Measurements from ENCODE around the gene FOXO6.

- TF ChIP-seq TRIM24 (IDR thresholded peaks at IDR 0.05) (no peak), ATF2 (CRISPR knock-in tag; IDR thresholded peaks at IDR 0.05) (no peak), ZNF3 (CRISPR knock-in tag; IDR thresholded peaks at IDR 0.05) (no peak), NCOR1 (IDR thresholded peaks at IDR 0.05) (no peak), KDM1A (IDR thresholded peaks at IDR 0.05) (no peak), CTCF (IDR thresholded peaks at IDR 0.05 in 2 of 3, conservative IDR thresholded peaks at IDR 0.05 in 1 of 3; ENCODE audit: insufficient read depth in 2 of 3, low read depth in 1 of 3, low read length in 3 of 3) (peak; percentile 76 to 89 (median 85)), MAX (CRISPR knock-in tag; IDR thresholded peaks at IDR 0.05) (no peak)
Measured at GRCh38 chr1:41360786-41361494, at the start of gene FOXO6.

Measured in K562 (cell line).